NCI-H2227 (cell line): ENCODE results near the gene ZFHX3.

Experiments
- DNase-seq: peaks from one replicate; lab custom pipeline; 2025; ENCODE audit not compliant: unreplicated experiment; lab: John Stamatoyannopoulos, UW

ZFHX3 gene

DNA sequence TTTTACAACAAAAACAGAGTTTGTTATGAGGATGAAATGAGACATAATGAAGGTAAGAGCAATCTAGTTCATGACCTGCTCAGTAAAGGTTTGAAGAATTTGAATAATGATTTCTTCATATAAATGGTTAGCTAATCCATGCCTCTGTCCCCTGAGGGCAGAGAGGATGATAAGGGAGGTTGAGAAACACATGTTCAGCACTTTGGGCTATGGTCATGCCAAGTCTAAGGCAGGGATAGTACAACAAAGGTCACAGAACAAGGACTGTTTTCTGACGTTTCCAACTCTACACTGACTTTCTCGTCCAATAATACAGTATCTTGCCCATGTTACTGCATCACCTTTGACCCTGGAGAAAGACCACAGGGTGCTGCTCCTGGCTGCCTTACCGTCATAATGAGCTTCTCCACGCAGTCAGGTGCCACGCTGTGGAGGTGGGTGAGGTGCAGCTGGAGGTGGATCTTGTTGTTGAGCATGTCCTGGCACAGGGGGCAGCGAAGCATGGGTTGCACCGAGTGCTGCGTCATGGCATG is 236.7 kb downstream of the ZFHX3 start:
- no peak for DNase-seq

DNA sequence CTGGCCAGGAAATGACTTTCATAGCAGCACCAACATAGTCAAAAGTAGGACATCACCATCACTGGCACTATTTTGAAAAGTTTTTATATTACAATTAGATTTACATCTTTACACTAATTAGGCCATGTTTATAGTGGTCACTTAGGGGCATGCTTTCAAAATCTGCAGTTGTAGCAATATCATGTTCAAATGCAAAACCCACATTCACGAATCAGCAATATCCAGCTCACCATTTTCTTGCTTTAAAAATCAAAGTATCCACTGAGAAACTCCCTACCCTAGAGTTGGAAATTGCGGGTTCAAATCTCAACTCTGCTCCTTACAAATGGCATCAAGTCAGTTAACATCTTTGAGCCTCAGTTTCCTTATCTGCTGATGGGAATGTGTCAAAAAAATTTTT is 237.4 kb downstream of the ZFHX3 start:
- no peak for DNase-seq

DNA sequence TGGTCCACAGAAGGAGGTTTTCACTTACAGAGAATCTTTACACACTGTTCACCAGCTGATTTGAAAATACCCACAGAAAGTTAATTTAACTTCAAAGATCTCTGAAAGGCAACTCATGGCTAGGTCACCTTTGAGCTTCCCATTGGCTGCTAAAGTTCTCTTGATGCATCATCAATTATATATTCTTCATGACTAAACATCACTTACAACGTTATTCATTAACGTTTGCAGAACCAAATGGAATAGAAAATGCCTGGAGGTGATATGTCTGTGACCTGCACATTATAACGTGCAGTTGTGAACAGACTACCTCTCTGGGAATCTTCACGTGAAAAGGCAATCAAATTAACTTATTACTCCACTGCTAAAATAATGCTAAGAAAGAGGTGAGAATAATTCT is 238.5 kb downstream of the ZFHX3 start:
- no peak for DNase-seq

DNA sequence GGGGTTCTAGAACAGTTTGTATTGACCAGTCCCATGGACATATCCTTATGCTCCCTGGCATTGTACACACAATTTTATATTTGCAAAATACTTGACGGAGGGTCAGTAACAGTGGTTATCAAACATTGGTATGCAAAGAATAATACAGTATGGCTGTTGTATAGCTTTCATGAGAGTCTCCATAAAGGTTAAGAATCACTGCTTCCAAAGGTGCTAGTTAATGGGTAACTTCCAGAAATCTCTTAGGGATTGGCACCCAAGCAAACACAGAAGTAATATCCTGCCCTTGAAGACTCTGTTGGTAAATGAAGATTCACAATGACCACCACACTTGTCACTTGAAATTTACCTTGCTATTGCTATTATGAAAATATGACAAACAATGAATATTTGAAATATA is 239.2 kb downstream of the ZFHX3 start:
- no peak for DNase-seq

DNA sequence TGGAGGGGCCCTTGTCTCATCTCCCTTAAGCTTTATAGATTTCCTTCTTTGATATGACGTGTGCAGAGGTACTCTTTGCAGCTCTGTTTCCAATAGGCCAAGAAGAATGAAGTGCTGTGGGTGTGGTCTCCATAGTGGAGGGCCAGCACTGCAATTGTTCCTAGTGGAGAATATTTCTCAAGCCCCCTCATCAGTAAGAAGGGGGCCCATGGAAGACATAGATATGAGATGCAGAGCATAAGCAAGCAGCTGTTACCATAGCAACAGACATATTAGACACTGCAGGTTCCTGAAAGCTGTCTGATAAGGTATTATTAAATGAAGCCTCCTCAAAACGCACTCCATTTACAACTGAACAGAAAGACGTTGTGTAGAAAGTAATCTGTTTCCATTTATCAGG is 240.7 kb downstream of the ZFHX3 start:
- peak; percentile 93 for DNase-seq

DNA sequence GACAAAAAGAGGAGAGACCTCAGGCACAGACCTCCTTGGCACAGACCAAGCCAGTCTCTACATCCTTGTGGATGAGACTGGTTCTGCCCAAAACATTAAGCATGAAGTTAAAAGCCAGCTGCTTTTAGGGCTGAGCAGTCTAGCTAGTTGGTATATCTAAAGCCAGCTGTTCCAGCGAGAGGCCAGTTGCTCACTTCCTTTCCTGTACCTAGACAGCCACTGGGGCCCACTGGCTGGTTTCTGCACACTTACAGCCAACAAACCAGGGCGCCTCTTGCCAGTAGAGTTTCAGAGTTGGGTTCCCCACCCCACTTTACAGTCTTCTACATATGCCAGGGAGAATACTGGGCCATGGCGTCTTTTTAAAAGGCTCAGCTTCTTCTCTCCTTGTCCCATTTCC is 242.4 kb downstream of the ZFHX3 start:
- DNase-seq = no peak

DNA sequence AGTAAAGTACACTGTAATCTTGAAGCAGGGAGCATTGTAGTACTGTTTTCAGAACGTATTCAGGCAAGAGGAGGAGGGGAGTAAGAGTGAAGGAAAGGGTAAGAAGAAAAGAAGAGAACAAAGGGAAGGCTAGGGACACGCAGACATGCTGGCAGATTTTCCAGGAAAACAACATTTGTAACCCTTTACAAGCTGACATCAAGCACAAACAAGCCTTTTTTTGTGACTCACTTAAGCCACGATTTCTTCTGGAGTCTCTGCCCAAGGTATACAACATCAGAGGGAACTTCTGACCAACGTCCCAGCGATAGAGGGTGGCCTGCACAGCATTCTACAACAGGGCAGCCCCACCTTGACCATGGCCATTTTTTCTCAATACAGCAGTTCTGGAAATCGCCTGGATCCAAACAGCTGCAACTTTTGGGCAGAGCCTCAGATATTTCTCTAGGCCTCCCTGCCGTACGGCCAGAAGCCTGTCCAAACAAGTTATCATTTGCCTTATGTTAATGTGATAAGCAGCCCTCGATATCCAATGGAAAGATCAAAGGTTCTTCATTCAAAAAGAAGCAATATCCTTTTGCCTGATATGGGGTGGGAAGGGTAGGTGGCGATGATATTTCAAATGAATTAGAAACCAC is 247.3 kb downstream of the ZFHX3 start:
- DNase-seq = no peak

DNA sequence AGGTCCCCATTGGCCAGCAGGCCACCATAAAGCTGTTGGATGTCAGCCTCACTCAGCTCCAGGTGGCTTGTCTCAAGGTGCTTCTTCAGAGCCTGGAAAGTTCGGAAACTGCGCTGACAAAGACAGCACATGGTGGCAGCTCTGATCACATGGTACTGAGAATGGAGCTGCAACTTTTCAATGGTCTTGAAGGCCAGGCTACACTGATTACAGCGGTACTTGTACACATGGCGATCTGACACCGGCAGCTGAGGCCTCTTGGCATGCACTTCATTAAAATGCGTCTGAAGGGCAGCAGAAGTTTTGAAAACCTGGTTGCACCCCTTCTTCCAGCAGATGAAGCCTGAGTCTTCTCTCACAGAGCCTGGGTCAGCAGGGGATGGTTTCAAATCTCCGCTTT is 249.7 kb downstream of the ZFHX3 start:
- no peak for DNase-seq

DNA sequence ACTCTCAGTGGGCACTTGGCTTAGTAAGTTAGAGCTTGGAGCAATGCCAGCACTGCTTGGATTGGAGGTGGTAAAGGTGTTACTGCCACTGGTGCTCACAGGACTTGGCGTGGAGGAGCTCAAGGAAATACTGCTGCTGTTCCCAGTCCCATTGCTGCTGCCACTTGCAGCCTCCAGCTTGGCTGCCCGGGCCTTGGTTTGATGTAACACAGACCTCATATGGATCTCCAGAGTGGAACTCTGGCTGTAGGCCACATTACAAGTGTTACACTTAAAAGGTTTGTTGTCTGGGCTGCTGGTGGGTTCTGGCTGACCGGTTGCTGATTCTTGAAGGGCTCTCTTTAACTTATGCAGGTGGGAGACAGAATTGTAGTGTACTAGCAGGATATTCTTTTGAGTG is 250.3 kb downstream of the ZFHX3 start:
- no peak for DNase-seq

DNA sequence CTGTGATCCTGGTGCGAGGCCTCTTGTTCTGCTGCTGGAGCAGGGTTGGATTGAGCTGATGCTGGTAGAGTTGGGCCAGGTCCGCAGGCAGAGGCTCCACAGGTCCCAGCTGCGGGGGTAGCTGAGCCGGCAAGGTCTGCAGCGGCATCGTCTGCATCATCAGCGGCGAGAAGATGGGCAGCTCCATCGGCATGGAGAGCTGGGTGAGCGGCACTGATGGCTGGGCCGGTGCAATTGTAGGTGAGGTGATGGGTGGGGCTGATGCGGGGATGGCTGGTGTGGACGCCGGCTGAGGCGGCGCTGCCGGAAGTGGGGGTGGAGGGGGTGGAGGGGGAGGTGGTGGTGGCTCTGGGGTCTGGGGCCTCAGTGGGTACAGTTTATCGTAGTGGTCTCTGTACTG is 251.7 kb downstream of the ZFHX3 start:
- no peak for DNase-seq

DNA sequence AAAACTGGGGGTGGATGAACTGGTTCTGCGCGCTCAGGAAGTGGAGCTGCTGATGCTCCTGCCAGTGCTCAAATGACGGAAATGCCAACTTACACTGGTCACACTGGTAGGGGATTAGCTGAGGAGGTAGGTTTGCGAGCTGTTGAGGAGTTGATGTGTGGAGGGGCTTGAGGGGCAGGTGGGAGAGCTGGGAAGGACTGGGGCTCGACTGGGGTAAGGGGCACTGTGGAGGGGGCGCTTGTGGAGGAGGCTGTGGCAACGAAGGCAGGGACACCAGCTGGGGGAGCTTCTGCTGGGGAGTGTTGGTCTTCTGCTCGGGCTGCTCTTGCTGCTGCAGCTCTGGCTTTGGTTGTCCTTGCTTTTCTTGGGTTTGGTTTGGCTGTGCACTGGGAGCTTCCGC is 252.9 kb downstream of the ZFHX3 start:
- DNase-seq = no peak

DNA sequence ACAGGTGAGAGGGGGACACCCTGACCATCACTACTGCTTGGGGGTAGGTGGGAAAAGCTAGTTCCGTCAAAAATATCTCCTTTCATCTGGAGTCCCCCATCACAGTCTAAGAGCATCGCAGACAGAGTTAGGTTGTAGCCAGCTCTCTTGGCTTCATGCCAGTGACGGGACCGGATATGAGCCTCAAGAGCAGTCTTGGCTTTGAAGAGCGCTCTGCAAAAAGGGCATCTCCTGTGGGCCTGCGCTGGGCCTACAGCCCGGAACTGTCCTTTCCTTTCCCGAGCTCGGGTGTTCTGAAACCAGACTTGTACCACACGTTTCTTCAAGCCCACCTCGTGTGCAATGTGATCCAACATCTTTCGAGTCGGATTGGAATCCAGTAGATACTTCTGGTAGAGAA is 253.6 kb downstream of the ZFHX3 start:
- no peak for DNase-seq

DNA sequence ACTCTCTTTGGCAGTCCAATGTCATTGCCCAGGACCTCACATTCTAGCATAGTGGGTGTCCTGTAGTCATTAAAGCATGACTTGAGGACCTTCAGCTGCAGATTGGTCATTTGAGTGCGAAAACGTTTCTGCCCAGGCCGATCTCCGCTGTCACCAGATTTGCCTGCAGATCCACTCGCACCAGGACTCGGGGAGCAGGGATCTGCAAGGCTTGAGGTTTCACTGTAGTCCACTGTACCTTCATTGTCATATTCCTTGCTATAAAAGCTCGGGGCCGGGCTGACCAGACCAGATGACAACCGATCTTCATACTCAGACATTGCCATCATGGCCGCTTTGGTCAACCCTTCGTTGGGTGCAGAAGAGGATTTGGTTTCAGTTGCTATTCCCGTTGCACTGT is 254.2 kb downstream of the ZFHX3 start:
- no peak for DNase-seq

DNA sequence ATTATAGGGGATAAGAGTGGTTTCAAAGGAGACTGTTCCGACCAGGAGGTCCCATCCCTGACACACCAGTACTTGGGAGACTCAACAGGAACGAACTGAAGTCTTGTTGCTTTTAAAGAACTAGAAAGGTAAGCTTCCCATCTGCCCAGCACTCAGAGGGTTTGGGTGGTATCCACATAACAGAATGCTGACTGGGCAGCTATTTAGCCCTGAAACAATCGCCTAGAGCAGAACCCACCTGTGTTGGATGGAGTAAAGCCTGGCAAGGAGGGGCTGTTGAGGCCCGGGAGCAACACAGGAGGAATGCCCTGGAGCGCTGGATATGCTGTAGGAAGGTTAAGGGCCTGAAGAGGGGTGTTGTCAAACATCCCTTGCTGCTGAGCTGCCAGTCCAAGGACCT is 254.9 kb downstream of the ZFHX3 start:
- no peak for DNase-seq

DNA sequence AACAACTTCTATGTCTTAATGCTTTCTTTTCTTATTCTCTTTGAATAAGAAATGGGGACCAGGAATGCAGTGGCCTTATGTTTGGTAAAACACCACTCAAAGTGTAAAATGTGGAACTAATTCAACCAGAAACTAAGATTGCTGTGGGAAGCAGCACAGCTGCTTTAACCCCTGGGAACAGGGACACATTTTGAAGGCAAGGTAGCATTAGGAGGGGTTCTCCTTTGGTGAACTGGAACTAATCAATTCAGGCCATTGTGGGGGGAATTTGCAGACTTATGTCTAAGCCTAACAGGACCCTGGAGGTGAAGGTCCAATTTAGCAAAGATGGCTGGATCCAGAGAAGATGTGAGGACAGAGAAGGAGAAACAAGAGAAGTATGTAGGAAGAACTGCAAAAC is 256.1 kb downstream of the ZFHX3 start:
- no peak for DNase-seq

DNA sequence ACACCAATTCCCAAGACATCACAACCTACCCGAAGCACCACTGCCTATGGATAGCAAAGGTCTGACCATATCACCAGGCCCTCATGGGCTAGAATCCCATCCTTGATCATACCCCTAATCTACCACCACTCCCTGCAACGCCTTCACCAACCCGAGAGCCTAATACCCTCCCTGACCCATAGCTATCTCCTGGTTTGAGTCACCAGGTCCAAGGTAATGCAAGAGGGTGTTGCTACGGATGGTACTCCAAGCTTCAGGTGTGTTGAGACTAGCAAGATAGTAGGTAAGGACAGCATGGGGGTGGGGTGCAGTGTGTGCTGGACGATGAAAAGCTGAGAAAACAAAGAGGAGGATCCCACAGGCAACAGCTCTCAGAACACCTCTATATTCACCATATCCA is 258.0 kb downstream of the ZFHX3 start:
- no peak for DNase-seq

DNA sequence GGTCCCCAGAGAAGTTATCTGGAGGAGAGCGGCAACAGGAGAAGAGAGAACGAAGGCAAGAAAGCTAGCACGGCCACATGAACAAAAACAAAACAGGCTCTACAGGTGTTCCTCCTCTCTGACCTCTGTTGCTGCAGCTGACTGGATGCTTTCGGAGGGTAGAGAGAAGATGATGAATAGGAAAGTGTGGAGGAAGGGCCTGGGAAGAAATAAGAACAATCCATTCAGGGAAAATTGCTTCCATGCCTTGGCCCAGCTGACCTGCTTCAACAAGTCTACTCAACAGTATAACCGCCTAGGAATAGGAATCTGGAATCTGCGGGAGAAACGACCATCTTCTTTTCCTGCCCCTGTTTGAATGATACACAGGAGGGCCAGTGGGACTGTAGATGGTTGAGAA is 258.5 kb downstream of the ZFHX3 start:
- DNase-seq = no peak

DNA sequence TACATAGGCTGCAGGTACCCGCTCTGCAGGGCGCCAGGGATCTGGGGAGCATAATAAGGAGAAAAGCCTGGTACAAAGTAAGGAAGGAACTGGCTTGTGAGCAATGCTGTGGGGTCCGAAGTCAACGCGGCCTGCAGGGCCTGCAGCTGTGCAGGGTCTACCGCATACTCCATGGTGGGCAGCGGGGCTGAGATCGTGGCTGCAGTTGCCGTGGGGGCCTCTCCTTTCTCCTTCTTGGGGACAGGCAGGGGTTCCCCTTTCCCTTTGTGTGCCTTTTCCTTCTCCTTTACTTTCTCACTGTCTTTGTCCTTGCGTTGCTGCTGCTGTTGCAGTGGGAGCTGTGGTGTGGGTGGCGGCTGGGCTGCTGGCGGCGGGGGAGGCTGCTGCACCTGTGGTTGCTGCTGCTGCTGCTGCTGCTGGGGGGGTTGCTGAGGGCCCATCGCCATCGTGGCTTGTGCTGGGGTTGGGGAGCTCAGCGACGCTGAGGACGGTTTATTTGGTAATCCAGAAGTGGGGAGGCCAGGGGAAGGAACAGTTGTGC is 259.6 kb downstream of the ZFHX3 start:
- DNase-seq = no peak

DNA sequence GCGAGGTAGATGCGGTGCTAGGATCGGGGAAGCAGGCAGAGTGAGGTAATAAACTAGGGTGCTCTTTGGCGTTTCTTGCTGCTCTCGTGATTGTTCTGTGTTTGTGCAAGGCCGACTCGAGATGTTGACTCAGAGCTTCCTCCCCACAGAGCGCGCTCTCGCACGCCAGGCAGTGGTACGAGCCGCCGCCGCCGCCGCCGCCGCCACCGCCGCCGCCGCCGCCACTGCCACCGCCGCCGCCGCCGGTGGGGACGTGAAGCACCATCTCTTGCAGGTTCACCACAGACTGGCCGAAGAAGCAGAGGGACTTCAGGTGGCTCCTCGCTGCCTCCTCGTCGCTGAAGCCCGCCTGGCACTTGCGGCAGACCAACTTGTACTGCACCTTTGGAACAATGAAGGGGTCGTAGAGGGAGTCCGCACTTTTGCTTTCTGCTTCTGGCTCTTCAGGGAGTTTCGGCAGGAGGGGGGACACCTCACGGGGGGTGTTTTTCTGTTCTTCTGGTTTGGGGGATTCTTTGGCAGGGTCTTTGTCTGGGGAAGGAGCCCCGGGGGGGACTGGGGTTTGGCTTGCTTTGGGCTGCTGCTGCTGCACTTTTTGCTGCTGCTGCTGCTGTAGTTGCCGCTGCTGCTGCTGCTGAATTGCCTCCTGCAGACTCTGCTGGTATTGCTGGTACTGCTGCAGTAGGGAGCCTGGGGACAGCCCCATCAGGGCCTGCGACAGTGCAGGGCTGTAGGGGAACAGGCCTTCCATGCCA is 260.2 kb downstream of the ZFHX3 start:
- peak; percentile 57 for DNase-seq

DNA sequence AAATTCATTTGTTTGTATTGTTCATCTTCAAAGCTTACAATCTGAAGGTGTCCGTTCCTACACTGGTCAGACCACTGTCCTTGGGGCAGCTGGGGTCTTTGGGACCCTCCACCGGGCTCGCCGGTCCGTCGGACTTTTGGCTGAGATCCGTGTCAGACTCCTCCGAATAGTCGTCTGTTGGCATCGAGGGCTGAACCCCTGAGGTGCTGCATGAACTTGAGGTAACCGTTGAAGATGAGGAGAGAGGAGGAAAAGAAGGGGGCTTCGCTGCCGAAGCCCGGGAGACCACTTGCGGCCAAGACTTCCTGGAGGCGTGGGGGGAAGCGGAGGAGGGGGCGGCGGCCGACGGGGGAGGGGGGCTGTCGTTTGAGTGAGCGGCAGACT is 260.8 kb downstream of the ZFHX3 start:
- no peak for DNase-seq

DNA sequence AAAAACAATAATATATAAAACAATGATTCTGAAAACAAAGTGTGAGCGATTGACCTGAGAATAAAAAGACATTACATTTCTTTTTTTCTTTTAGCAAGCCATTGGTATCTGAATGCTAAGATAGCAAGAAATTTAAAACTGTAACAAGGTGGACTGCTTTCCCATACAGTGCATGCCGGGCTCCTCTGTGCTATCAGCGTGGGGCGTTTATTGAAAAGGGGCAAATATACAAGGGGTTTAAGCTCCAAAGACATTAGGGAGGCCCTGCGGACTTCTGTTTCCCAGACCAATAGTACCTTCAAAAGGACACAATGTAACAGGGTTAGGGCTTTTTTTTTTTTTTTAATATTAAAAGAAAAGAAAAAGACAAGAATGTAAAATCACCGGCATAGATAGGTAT is 261.3 kb downstream of the ZFHX3 start:
- DNase-seq = no peak

DNA sequence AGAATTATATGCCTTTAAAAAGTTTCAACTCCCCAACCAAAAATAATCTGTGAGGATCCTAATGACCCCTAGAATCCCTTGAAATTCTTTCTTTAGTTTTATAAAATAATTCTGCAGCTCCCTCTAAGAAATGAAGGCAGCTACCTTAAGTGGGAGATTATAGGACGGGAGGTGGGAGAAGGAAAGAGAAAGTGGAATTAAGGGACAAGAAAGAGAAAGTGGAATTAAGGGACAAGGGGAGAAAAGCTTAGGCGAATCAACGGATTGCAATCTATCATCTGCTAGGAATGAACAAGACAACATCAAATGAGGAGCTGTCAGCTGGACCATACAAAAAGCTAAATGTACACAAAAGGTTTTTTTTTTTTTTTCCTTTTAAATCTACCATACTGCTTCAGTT is 262.0 kb downstream of the ZFHX3 start:
- DNase-seq = peak; percentile 3

DNA sequence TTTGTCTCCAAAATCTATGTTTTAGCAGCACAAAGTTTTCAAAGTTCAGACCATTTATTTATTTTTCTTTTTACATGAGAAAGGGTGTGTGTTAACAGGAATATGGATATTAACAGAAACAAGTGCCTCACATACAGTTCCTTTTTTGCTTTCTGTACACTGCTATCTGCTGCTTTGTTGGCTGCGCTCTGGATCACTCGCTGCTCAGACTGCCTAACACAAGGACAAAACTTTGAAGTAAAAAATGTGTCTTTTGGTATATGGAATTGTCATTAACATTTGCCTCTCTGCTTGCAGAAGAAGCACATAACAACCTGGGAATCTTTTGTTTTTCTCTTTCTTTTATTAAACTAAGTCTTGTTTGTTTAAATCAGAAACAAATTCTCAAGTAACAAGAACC is 262.8 kb downstream of the ZFHX3 start:
- DNase-seq = no peak
